Activated B cell treated with CpG ODN at 0.5 μM for 24 hours (primary cell): ENCODE measurements around the gene PPP1R18. TPM values are rescaled to one million over a fixed set of nuclear protein-coding genes. Genes with fewer than 3 reads are reported as not detected.

Experiments
- ATAC-seq: fragments of 200-7000 bp; cut with Tn5 transposase; one replicate; pipeline ENCODE4 v1.10.0; 2021; ENCODE audit warnings: low read depth, mild to moderate bottlenecking, moderate library complexity
- CTCF ChIA-PET: fragments of 350-600 bp; sonication (Branson Sonifier 250); formaldehyde crosslinking; loops from one replicate; lab custom pipeline; 2021; ENCODE audit warnings: antibody characterized with exemption; lab: Charles Lee
- POLR2A ChIA-PET: fragments of 350-600 bp; sonication (Branson Sonifier 250); formaldehyde crosslinking; loops from one replicate; lab custom pipeline; 2021; ENCODE audit warnings: antibody characterized with exemption; lab: Charles Lee
- DNase-seq: peaks from one replicate; pipeline ENCODE4 v3.0.0; 2022
- H3K27ac Mint-ChIP-seq: one replicate; pipeline ENCODE4 v1.8.0; 2020; ENCODE audit warnings: mixed read lengths
- H3K27me3 Mint-ChIP-seq: one replicate; pipeline ENCODE4 v1.8.0; 2021; ENCODE audit warnings: mixed read lengths
- H3K36me3 Mint-ChIP-seq: one replicate; pipeline ENCODE4 v1.8.0; 2021; ENCODE audit warnings: low read depth, mixed read lengths
- H3K4me1 Mint-ChIP-seq: one replicate; pipeline ENCODE4 v1.8.0; 2021; ENCODE audit warnings: mixed read lengths
- H3K4me3 Mint-ChIP-seq: one replicate; pipeline ENCODE4 v1.8.0; 2020; ENCODE audit warnings: mild to moderate bottlenecking, mixed read lengths
- H3K9me3 Mint-ChIP-seq: one replicate; pipeline ENCODE4 v1.8.0; 2020; ENCODE audit warnings: mixed read lengths
- intact Hi-C: fragments of 100-400 bp; cut with micrococcal nuclease; formaldehyde crosslinking; loops from one replicate; pipeline ENCODE4 v1.15.1; 2024
- total RNA-seq: library from RNA; stranded (reverse); gene quantifications from 2 replicates; pipeline ENCODE4 v1.2.3, GENCODE V29; 2022
- TF ChIP-seq, protein P1 (sequence below): fragments of 200-600 bp; IDR thresholded peaks from one replicate; pipeline ENCODE4 v1.8.0; 2022; ENCODE audit warnings: antibody characterized with exemption, mild to moderate bottlenecking

The PPP1R18 gene
- total RNA-seq, 1 donor from 2014 or later: 104 TPM

DNA sequence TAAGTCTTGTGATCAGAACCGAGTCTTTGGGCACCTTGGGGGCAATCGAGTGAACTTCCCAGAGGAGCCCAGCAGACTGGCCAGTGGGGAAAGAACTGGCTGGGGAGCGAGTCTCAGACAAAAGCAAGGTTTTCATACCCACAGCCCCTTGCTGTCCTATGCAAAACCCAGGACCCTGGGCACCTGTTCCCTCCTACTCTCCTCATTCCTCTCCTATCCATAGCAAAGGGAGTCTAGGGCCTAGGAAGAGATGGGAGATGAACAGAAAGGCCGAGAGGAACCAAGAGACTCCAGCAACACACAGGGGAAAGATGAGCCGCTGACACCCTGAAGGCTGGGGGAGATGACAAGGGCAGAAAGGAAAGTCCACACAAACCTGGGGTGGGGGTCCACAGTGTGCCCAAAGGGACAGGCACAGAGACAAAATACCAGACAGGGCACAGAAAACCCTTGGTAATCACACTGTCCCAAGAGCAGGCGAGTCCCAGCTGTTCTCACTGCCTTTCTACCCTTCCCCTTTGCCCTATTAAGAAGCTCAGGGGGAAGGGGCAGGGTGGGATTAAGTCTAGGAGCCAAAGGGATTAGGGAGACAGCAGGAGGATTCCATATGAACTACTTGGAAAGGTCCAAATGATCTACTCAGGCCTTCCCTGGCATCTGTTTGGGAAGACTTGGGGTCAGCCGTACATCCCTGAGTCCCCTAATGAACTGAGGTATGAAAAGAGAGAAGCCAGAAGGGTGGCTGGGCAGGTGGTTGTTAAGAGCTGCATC is 6.5 kb downstream of the PPP1R18 start:
- TF ChIP-seq, protein P1, sequence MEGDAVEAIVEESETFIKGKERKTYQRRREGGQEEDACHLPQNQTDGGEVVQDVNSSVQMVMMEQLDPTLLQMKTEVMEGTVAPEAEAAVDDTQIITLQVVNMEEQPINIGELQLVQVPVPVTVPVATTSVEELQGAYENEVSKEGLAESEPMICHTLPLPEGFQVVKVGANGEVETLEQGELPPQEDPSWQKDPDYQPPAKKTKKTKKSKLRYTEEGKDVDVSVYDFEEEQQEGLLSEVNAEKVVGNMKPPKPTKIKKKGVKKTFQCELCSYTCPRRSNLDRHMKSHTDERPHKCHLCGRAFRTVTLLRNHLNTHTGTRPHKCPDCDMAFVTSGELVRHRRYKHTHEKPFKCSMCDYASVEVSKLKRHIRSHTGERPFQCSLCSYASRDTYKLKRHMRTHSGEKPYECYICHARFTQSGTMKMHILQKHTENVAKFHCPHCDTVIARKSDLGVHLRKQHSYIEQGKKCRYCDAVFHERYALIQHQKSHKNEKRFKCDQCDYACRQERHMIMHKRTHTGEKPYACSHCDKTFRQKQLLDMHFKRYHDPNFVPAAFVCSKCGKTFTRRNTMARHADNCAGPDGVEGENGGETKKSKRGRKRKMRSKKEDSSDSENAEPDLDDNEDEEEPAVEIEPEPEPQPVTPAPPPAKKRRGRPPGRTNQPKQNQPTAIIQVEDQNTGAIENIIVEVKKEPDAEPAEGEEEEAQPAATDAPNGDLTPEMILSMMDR: no peak
- intact Hi-C loops: loop anchor here (1.0 to 10.0 kb wide), 5 partner anchors 42 to 885 kb away; partner anchors contain the start of genes GTF2H4 and TRIM26
- no peak for ATAC-seq
- Mint-ChIP-seq H3K4me1 (peaks cover 64% of the 10 kb centered on the region), H3K27ac (peak overlapping the region; percentile 99), H3K36me3 (peaks cover 71% of the 10 kb centered on the region), H3K9me3 (no peaks in the 10 kb centered on the region), H3K4me3 (peak overlapping the region; percentile 92), H3K27me3 (no peaks in the 10 kb centered on the region)
- ChIA-PET POLR2A (interaction anchor here (0.7 to 15.3 kb wide), 6 partner anchors 8 to 123 kb away, joined by 4 to 697 read pairs (median 16); partner anchors contain the start of genes MDC1, MRPS18B, PPP1R10 and PRR3), CTCF (interaction anchor here (0.8 to 15.7 kb wide), 8 partner anchors 10 to 408 kb away, joined by 3 to 576 read pairs (median 8); partner anchors contain the start of genes MDC1, NRM and TUBB)
- DNase-seq: no peak

DNA sequence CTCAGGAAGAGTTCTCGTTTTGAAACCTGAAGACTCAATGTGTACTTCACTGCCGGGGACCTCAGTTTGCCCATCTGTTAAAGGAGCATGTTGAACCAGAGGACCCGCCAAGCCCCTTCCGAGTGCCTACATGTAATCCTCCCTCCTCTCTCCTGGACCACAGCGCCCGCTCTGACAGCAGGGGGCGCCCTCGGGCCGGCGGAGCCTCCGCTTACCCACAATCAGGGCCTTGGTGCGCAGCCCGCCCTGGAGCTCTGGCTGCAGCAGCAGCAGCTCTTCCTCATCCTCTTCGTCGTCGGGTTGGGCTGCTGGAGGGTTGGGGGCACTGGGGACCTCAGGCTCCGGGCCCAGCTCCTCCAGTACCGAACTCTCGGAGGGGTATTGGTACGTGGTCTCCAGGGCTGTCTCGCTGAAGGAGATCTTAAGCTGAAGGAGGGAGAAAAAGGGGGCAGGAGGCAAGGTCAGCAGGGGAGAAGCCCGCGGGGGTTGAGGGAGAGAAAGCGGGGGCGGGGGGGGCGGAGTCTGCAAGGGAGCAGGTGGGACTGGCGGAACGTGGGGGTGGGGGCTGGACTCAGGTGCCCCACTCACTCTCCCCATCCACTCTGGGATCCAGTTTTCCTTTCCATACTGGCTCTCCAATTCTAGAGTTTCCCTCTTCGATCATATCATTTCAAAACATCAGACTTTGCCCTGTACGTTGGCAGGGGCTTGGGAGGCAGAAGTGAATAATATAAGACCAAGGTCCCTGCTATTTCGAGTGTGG is 7.3 kb downstream of the PPP1R18 start:
- Mint-ChIP-seq H3K27ac (peak overlapping the region; percentile 99), H3K36me3 (peaks cover 67% of the 10 kb centered on the region)

DNA sequence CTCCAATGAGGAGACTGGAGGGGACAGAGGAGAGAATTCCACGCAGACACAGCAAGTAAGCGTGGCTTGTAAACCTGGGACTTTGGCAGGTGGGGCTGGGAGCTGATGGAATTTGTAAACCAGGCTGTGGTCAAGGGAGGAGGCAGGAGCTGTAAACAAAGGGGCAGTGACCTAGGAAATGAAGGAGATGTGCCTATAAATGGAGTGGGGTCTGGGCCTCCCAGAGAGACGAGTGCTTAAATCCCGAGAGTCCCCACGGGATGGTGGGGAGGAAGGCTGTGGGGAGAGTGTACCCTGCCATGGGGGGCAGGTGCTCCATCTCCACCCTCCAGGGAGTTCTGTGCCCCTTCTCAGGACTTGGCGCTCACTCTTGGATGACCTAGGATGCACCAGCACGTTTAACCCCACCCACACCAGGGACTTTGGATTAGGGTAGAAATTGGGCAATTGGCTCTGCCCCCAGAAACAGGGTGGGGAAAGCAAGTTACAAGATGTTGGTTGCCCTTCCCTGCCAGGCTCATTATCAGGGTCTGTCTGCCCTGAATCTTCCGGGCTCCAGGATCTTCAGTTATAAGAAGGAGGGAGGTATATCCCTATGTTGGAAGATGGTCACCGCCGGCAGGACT is 9.7 kb downstream of the PPP1R18 start:
- no peaks in the 10 kb centered on the region for H3K9me3 Mint-ChIP-seq
- H3K4me3 Mint-ChIP-seq: no peak overlapping the region
- ChIA-PET POLR2A (interaction anchor here (0.5 to 15.3 kb wide), 2 partner anchors 46 to 68 kb away, joined by 9 to 697 read pairs; partner anchors contain the start of genes IER3, MDC1 and TUBB), CTCF (interaction anchor here (0.9 to 15.7 kb wide), 2 partner anchors 12 to 52 kb away, joined by 4 to 576 read pairs; partner anchors contain the start of gene TUBB)
- ATAC-seq (no peak), DNase-seq (no peak)
- intact Hi-C loops: loop anchor here (10.0 kb wide), 1 partner anchor 222 kb away; no protein-coding TSS in a partner anchor
- H3K4me1 Mint-ChIP-seq: peaks cover 57% of the 10 kb centered on the region
- H3K36me3 Mint-ChIP-seq: peaks cover 53% of the 10 kb centered on the region
- no peaks in the 10 kb centered on the region for H3K27me3 Mint-ChIP-seq
- H3K27ac Mint-ChIP-seq: no peak overlapping the region
- TF ChIP-seq, protein P1: no peak

More for the DNA sequence above, 7.3 kb downstream of the PPP1R18 start:
- TF ChIP-seq, protein P1: peak; percentile 73
- Mint-ChIP-seq H3K4me1 (peaks cover 62% of the 10 kb centered on the region), H3K9me3 (no peaks in the 10 kb centered on the region), H3K27me3 (no peaks in the 10 kb centered on the region), H3K4me3 (peak overlapping the region; percentile 92)
- peak; percentile 94 for DNase-seq
- CTCF ChIA-PET: interaction anchor here (0.6 to 15.7 kb wide), 20 partner anchors 10 to 408 kb away, joined by 3 to 576 read pairs (median 4); partner anchors contain the start of genes C6orf136, FLOT1, MDC1 and NRM
- ATAC-seq: peak; percentile 33
- intact Hi-C loops: loop anchor here (1.0 to 10.0 kb wide), 2 partner anchors 43 to 224 kb away; no protein-coding TSS in a partner anchor
- POLR2A ChIA-PET: interaction anchor here (0.6 to 15.3 kb wide), 12 partner anchors 9 to 166 kb away, joined by 3 to 697 read pairs (median 4); partner anchors contain the start of genes GNL1, MDC1, MRPS18B and NRM

DNA sequence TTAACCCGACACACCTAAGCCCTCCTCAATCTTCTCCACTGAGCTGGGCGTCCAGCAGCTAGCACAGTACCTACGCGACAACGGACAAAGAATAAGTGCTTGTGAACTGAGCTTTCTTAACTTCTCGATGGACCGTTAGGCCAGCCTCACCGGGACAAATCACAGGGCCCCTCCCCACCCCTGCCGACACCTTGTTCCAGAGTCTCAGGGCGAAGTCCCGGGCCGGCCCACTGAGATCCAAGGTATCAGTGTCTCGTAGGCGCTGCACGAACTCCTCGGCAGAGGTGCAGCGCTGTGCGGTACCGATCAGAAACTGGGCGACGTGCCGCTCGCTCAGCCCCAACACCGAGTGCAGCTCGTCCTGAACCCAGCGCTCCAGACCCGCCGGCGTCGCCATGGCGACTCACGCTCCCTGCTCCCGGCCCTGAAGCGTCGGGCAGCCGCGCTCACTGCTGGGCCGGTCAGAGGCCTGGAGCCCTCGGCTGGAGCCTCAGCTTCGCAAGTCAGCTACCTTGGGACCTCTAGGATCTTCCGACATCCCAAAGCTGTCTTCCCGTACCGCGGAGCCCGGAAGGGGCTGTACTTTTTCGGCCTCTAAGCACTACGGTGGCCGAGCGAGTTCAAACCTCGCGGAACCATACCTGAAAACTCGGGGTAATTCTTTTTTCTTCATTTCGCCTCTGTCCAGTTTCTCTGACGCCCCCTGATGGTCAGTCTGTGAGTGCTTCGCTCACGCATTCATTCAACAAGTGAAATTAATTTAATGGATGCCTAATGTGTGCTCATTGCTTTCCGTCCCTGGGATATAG is 13.8 kb downstream of the PPP1R18 start, which contains the start of gene DHX16:
TSS of gene DHX16 (minus strand) at position 562 of the 809 bp plus-strand sequence. CDS start at position 397, 165 bp downstream.
- peak; percentile 88 for ATAC-seq
- Mint-ChIP-seq H3K9me3 (no peaks in the 10 kb centered on the region), H3K36me3 (peaks cover 51% of the 10 kb centered on the region), H3K4me3 (peak within 1 kb of the TSS; percentile 91), H3K4me1 (peaks cover 42% of the 10 kb centered on the region), H3K27me3 (no peaks in the 10 kb centered on the region), H3K27ac (peak within 1 kb of the TSS; percentile 84)
- intact Hi-C loops: loop anchor here (1.0 to 10.0 kb wide), 9 partner anchors 10 to 218 kb away; partner anchors contain the start of genes ATAT1, C6orf136, GNL1 and MRPS18B
- DNase-seq: peak; percentile 80
- CTCF ChIA-PET: interaction anchor here (0.7 to 15.7 kb wide), 11 partner anchors 9 to 191 kb away, joined by 3 to 576 read pairs (median 5); partner anchors contain the start of genes ATAT1 and TUBB
- TF ChIP-seq, protein P1: peak; percentile 51
- POLR2A ChIA-PET: interaction anchor here (0.7 to 15.3 kb wide), 16 partner anchors 9 to 212 kb away, joined by 3 to 697 read pairs (median 3); partner anchors contain the start of genes ABCF1, DDR1, MDC1 and MRPS18B
